ENCODE results near the gene EFEMP2. TPM values are rescaled to one million over a fixed set of nuclear protein-coding genes. Genes with fewer than 3 reads are reported as not detected.

Gene EFEMP2
- total RNA-seq, 4 donors from 2014 or later, result 70.7 to 125 (median 91.4) TPM

DNA sequence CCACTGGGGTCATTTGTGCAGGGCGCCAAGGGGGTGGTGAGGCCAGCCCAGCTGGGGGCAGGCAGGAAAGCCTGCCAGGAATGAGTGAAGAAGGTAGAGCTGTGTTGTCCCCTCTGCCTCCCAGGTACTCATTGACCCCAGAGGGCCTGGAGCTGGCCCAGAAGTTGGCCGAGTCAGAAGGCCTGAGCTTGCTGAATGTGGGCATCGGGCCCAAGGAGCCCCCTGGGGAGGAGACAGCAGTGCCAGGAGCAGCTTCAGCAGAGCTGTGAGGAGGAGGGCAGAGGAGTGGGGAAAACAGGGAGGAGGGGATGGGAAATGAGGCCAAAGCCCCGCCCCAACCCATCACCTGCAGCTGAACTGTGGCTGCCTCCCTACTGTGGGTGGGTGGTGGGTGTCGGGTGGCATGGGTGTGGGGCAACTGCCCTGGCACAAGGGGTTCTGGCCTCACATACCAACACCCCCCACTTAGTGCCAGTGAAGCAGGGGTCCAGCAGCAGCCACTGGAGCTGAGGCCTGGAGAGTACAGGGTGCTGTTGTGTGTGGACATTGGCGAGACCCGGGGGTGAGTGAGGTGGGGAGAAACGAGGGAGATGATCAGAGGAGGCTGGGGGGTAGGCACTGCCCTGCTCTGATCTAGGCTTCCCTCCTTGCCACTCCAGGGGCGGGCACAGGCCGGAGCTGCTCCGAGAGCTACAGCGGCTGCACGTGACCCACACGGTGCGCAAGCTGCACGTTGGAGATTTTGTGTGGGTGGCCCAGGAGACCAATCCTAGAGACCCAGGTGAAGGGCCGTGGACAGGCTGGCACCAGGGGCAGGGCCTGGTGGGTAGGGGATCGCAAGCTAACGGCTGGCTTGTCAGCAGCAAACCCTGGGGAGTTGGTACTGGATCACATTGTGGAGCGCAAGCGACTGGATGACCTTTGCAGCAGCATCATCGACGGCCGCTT lies 9.4 kb downstream of the EFEMP2 start:
- H3K9me3 ChIP-seq, result no peaks in the 10 kb centered on the region
- no peak for DNase-seq
- H3K36me3 ChIP-seq, result peaks cover 45% of the 10 kb centered on the region in 2 donors
- no peak overlapping the region for H3K4me3 ChIP-seq (replicated peaks in 1 of 3)
- no peak overlapping the region for H3K27ac ChIP-seq
- 89 to 95% methylated on average over 11 to 20 of the region's 24 CpGs for WGBS, 2 donors
- no peaks in the 10 kb centered on the region for H3K27me3 ChIP-seq
- TF ChIP-seq POLR2A (IDR thresholded peaks at IDR 0.05), result no peak
- H3K4me1 ChIP-seq, result peaks cover 13 to 23% of the 10 kb centered on the region in 2 donors
- intact Hi-C loops (cut with DNase I), result no loop called here

DNA sequence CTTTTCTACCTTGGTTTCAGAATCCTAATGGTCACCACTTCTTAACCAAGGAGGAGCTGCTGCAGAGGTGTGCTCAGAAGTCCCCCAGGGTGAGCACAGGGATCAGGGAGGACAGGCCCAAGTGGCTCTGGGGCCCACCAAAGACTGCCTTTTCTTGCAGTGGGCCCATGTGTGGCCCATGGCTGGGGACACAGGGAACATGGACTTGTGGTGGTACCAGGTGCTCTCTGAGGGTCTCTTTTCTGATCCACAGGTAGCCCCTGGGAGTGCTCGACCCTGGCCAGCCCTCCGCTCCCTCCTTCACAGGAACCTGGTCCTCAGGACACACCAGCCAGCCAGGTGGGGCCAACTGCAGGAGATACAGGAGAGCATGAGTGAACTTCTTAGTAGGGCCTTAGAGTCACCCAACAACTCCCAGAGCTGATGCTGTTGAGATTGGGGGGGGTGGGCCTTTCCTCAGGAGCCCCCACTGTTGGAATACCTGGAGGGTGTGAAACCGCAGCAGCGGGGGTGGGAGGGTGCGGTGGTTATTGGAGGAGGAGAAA lies 10.3 kb downstream of the EFEMP2 start:
- Histone ChIP-seq H3K4me1 (peaks cover 13 to 23% of the 10 kb centered on the region in 2 donors), H3K36me3 (peaks cover 40 to 44% of the 10 kb centered on the region in 2 donors), H3K4me3 (replicated peaks in 1 of 3) (no peak overlapping the region), H3K27me3 (no peaks in the 10 kb centered on the region), H3K9me3 (no peaks in the 10 kb centered on the region), H3K27ac (no peak overlapping the region)
- WGBS, 2 donors, result 93 to 100% methylated on average over 3 to 4 of the region's 5 CpGs
- TF ChIP-seq, protein P1, sequence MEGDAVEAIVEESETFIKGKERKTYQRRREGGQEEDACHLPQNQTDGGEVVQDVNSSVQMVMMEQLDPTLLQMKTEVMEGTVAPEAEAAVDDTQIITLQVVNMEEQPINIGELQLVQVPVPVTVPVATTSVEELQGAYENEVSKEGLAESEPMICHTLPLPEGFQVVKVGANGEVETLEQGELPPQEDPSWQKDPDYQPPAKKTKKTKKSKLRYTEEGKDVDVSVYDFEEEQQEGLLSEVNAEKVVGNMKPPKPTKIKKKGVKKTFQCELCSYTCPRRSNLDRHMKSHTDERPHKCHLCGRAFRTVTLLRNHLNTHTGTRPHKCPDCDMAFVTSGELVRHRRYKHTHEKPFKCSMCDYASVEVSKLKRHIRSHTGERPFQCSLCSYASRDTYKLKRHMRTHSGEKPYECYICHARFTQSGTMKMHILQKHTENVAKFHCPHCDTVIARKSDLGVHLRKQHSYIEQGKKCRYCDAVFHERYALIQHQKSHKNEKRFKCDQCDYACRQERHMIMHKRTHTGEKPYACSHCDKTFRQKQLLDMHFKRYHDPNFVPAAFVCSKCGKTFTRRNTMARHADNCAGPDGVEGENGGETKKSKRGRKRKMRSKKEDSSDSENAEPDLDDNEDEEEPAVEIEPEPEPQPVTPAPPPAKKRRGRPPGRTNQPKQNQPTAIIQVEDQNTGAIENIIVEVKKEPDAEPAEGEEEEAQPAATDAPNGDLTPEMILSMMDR (IDR thresholded peaks at IDR 0.05), result no peak
- TF ChIP-seq POLR2A (IDR thresholded peaks at IDR 0.05), result no peak
- intact Hi-C loops (cut with DNase I), result no loop called here
- no peak for DNase-seq

DNA sequence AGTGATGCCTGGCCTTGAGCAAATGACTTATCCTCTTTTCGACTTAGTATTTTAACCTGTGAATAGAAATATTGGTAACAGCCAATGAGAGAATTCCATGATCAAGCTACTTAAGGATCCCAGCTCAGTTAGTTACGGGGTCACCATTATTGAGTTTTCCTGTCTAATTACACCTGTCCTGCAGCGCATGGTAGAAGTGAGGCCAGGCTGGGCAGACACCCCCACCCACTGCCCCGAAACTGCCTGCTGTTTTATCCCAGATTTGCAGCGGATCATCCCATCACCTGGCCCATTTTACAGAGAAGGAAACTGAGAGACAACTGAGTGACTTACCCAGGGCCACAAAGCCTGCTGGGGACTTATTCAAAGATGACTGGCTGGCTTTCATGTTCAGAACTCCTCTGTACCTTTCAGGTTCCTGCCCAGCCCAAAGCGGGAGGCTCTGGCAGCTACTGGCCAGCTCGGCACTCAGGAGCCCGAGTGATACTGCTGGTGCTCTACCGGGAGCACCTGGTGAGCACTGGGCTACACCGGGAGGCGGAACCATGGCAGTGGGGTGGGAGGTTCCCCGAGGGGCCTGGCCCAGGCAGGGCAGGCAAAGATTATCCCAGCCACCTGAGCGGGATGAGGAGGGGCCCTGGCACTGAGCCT lies 10.9 kb downstream of the EFEMP2 start:
- peaks cover 14 to 23% of the 10 kb centered on the region in 2 donors for H3K4me1 ChIP-seq
- peak overlapping the region in 1 of 3 donors; percentile 84 for H3K4me3 ChIP-seq (replicated peaks in 1 of 3)
- H3K27me3 ChIP-seq, result no peaks in the 10 kb centered on the region
- whole genome bisulfite sequencing, 2 donors, result 90 to 94% methylated on average over 8 to 9 of the region's 13 CpGs
- intact Hi-C loops (cut with DNase I), result no loop called here
- DNase-seq, result no peak
- TF ChIP-seq, protein P1 (IDR thresholded peaks at IDR 0.05), result no peak
- no peak for TF ChIP-seq POLR2A (IDR thresholded peaks at IDR 0.05)
- no peak overlapping the region for H3K27ac ChIP-seq
- H3K9me3 ChIP-seq, result no peaks in the 10 kb centered on the region
- peaks cover 34 to 37% of the 10 kb centered on the region in 2 donors for H3K36me3 ChIP-seq

DNA sequence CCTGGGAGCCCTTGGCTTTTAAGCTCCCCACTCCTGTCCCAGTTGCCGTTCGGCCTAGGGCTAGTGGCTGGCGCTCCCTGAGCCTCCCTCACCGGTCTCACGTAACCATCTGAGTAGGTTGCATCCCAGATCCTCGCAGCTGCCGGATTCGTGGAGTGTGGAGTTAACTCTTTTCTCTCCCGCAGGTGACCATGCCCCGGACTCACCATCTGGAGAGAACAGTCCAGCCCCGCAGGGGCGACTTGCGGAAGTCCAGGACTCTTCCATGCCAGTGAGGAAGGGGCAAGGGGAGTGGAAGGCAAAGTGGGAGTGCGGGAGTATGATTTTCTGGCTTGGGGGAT lies 11.5 kb downstream of the EFEMP2 start:
- Histone ChIP-seq H3K27me3 (no peaks in the 10 kb centered on the region), H3K4me3 (replicated peaks in 1 of 3) (peak overlapping the region; percentile 29 to 84 (median 77)), H3K4me1 (peaks cover 17 to 27% of the 10 kb centered on the region in 2 donors), H3K27ac (peak overlapping the region; percentile 92 to 100 (median 99)), H3K36me3 (peaks cover 29 to 33% of the 10 kb centered on the region in 2 donors), H3K9me3 (no peaks in the 10 kb centered on the region)
- TF ChIP-seq POLR2A (IDR thresholded peaks at IDR 0.05), result no peak
- TF ChIP-seq, protein P1 (IDR thresholded peaks at IDR 0.05), result no peak
- 12 to 19% methylated on average over 11 to 14 of the region's 14 CpGs for WGBS, 2 donors
- intact Hi-C loops (cut with DNase I), result no loop called here
- no peak for DNase-seq

DNA sequence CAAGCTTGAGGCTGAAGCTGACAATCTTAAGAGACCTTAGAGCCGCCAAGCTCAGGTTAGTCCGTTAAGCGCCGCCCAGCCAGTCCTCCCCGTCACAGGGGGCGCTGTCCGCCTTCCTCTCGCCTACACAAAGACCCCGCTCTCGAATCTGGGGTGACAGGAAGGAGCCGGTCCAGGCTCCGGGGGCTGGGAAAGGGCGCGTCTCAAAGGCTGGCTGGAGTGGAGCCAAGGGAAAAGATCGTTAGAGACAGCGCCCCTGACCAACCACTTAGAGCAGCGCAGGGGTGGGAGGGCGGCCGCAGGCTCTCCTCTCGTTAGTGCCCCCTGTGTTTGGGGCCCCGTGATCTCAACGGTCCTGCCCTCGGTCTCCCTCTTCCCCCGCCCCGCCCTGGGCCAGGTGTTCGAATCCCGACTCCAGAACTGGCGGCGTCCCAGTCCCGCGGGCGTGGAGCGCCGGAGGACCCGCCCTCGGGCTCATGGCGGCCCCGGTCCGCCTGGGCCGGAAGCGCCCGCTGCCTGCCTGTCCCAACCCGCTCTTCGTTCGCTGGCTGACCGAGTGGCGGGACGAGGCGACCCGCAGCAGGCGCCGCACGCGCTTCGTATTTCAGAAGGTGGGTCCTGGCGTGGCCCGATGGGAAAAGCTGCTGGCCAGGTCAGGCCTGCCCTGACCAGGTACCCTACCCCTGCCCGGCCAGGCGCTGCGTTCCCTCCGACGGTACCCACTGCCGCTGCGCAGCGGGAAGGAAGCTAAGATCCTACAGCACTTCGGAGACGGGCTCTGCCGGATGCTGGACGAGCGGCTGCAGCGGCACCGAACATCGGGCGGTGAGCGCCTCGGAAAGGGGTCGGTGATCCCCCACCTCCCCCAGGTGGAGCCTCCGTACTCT lies 12.1 kb downstream of the EFEMP2 start, which contains the start of gene MUS81:
TSS of gene MUS81 (plus strand) at position 156 of the 887 bp plus-strand sequence. CDS start at position 477, 321 bp downstream.
- intact Hi-C loops (cut with DNase I), result no loop called here

More for the DNA sequence above, 12.1 kb downstream of the EFEMP2 start, which contains the start of gene MUS81:
- peak; percentile 98 for DNase-seq
- TF ChIP-seq POLR2A (IDR thresholded peaks at IDR 0.05), result peak in 1 of 2 donors; percentile 81
- TF ChIP-seq, protein P1 (IDR thresholded peaks at IDR 0.05), result peak; percentile 57 to 93 (median 86)
- Histone ChIP-seq H3K4me3 (replicated peaks in 1 of 3) (peak within 1 kb of the TSS; percentile 29 to 84 (median 77)), H3K27me3 (no peaks in the 10 kb centered on the region), H3K36me3 (peaks cover 31 to 34% of the 10 kb centered on the region in 2 donors), H3K9me3 (no peaks in the 10 kb centered on the region), H3K27ac (peak within 1 kb of the TSS; percentile 92 to 100 (median 99)), H3K4me1 (peaks cover 17 to 33% of the 10 kb centered on the region in 2 donors)
- 0 to 2% methylated on average over 9 to 25 of the region's 78 CpGs for WGBS, 2 donors
